Liver (tissue), 3 donors: ENCODE data around the gene ZBTB17.

Experiments used
- CTCF ChIP-seq: fragments of 150-350 bp; IDR thresholded peaks from 2 replicates; pipeline ENCODE4 v1.5.1; 2017; ENCODE audit warnings: improper control_type of control experiment, low read depth, low read length; ENCODE audit not compliant: missing input control
- EGR1 ChIP-seq, 2 donors: IDR thresholded peaks; 2 replicates each; pipeline ENCODE4 v1.6.1; 2016 to 2018; ENCODE audit warnings: antibody characterized with exemption in 2 of 2, low read depth in 2 of 2
- GABPA ChIP-seq, 2 donors: IDR thresholded peaks in 1 of 2; conservative IDR thresholded peaks in 1 of 2; 2 replicates each; pipeline ENCODE4 v1.6.1; 2016; ENCODE audit warnings: antibody characterized with exemption in 2 of 2, mild to moderate bottlenecking in 1 of 2, moderate library complexity in 1 of 2
- HNF4A ChIP-seq, 2 donors: conservative IDR thresholded peaks; 2 replicates each; pipeline ENCODE4 v1.6.1; 2016; ENCODE audit warnings: antibody characterized with exemption in 2 of 2, mild to moderate bottlenecking in 2 of 2
- HNF4G ChIP-seq: IDR thresholded peaks from 2 replicates; pipeline ENCODE4 v1.6.1; 2016; ENCODE audit warnings: antibody characterized with exemption
- MAX ChIP-seq: IDR thresholded peaks from 2 replicates; pipeline ENCODE4 v1.6.1; 2016; ENCODE audit warnings: antibody characterized with exemption
- SP1 ChIP-seq: IDR thresholded peaks from 2 replicates; pipeline ENCODE4 v1.6.1; 2018; ENCODE audit warnings: antibody characterized with exemption, mild to moderate bottlenecking
- TAF1 ChIP-seq: conservative IDR thresholded peaks from 2 replicates; pipeline ENCODE4 v1.6.1; 2016; ENCODE audit warnings: antibody characterized with exemption, mild to moderate bottlenecking
- ZBTB33 ChIP-seq: IDR thresholded peaks from 2 replicates; pipeline ENCODE4 v1.6.1; 2016; ENCODE audit warnings: antibody characterized with exemption
- TF ChIP-seq, protein P1 (sequence below): IDR thresholded peaks from 2 replicates; pipeline ENCODE4 v1.6.1; 2016; ENCODE audit warnings: antibody characterized with exemption, mild to moderate bottlenecking
- donor health status: healthy.
- donor health status: healthy.

DNA sequence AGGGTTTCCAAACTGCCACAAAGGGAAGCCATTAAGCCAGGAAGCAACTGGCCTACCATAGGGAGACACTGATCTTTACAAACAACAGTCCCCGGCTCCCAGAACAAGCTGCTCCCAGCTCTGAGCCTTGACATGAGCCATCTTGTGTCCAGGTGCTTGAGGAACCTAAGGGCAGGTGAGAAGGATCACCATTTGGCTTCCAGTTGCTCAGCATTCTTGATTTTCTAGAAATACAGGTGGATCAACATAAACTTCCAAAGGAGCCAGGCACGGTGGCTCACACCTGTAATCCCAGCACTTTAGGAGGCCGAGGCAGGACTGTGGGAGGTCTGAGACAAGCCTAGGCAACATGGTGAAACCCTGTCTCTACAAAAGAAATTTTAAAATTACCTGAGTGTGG is 21.6 kb downstream of the ZBTB17 start:
- no peak for TF ChIP-seq MAX
- TF ChIP-seq, protein P1, sequence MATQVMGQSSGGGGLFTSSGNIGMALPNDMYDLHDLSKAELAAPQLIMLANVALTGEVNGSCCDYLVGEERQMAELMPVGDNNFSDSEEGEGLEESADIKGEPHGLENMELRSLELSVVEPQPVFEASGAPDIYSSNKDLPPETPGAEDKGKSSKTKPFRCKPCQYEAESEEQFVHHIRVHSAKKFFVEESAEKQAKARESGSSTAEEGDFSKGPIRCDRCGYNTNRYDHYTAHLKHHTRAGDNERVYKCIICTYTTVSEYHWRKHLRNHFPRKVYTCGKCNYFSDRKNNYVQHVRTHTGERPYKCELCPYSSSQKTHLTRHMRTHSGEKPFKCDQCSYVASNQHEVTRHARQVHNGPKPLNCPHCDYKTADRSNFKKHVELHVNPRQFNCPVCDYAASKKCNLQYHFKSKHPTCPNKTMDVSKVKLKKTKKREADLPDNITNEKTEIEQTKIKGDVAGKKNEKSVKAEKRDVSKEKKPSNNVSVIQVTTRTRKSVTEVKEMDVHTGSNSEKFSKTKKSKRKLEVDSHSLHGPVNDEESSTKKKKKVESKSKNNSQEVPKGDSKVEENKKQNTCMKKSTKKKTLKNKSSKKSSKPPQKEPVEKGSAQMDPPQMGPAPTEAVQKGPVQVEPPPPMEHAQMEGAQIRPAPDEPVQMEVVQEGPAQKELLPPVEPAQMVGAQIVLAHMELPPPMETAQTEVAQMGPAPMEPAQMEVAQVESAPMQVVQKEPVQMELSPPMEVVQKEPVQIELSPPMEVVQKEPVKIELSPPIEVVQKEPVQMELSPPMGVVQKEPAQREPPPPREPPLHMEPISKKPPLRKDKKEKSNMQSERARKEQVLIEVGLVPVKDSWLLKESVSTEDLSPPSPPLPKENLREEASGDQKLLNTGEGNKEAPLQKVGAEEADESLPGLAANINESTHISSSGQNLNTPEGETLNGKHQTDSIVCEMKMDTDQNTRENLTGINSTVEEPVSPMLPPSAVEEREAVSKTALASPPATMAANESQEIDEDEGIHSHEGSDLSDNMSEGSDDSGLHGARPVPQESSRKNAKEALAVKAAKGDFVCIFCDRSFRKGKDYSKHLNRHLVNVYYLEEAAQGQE, result no peak
- TF ChIP-seq CTCF, result no peak
- TF ChIP-seq HNF4A (conservative IDR thresholded peaks at IDR 0.05), result no peak
- TF ChIP-seq TAF1, result no peak
- no peak for TF ChIP-seq GABPA (IDR thresholded peaks at IDR 0.05 in 1 of 2, conservative IDR thresholded peaks at IDR 0.05 in 1 of 2)
- TF ChIP-seq HNF4G, result no peak
- TF ChIP-seq ZBTB33, result no peak
- TF ChIP-seq SP1, result no peak
- no peak for TF ChIP-seq EGR1 (IDR thresholded peaks at IDR 0.05; ENCODE audit: low read depth in 2 of 2)
